Stimulated activated CD4-positive, alpha-beta T cell treated with anti-CD3 and anti-CD28 coated beads, Interleukin-15, amount 100 ng/mL, for 24 hours (primary cell): ENCODE data around the gene PRPF6.
"Not testable (repeated sequence)": the region's sequence is repeated elsewhere in the genome, so short reads cannot be mapped to it uniquely, and the experiment has no call there.

Experiments
- DNase-seq: peaks from one replicate; pipeline ENCODE4 v3.0.0-alpha.2; 2020

Gene PRPF6

DNA sequence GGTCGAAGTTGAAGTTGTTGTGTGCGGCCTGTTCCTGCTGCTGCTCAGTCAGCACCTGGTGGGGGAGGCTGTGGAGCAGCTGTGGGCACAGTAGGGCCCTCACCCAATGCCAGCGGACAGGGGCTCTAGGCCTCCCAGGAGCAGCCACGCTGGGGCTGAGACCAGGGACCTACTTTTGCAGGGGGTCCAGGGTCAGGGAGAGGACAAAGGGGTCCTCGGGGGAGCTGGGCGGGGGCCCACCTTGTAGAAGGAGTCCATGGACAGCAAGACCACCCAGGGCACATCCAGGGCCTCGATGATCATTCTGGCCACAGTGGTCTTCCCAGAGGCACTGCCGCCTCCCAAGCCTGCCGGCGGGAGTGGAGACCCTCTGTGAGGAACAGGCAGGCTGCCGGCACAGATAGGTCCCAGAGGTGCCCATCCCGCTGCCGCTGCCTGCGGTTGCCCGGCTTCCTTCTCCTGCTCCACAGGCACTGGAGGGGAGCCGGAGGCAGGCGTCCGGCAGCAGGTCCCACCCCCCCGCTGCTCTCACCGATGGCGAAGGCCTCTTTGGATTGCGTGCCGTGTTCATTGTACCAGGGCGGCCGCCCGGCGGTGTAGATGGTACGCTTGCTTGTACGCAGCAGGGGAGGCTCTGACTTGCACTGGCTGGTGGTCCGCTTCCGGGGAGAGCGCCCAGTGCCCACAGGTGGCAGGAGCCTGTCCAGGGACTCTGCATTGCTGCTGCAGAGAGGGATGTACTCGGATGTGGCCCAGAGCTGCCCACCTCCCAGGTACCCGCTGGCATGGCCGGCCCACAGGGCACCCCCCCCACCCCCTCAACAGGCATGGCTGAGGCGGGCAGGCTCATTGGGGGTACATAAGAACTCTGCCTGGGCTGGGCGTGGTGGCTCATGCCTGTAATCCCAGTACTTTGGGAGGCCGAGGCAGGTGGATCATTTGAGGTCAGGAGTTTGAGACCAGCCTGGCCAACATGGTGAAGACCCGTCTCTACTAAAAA, 34.7 kb upstream of the PRPF6 start:
- DNase-seq: no peak

GRCh38 chr20:63946986-63947637, 33.8 kb upstream of the PRPF6 start:
- no peak for DNase-seq

DNA sequence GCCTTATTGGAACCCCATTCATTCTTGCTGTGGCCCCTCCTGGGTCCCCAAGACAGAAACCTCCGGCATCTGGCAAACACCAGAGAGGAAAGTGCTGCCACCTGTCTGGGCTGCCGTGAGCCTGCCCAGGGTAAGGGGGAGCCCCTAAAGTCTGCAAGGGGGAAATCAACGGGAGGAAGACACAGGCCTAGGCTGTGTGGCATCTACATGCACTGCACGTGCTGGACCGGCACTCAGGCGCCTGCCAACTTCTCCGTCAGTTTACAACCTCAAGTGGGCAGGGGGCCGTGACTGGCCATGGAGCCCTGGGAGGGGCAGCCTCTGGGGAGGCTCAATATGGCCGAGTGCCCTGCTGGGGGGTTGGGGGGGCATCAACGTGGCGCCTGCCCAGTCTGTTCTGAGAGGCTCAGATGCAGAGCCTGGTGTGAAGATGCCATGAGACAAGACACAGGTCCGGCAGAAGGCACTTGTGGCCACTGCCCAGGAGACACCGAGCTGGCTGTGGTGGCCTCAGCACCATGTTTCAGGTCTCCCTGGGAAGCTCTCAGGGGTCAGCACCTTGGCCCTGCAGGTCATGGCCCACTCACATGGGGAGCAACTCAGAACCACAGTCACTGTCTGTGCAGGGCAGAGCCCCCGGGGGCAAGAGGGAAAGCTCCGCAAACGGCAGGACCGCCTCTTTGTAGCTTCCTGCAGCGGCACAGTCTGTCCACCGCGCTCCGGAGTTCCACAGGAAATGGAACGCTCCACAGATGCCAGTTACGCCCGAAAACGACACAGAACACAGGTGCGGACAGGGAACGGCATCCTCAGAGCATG, 33.1 kb upstream of the PRPF6 start:
- peak; percentile 49 for DNase-seq

DNA sequence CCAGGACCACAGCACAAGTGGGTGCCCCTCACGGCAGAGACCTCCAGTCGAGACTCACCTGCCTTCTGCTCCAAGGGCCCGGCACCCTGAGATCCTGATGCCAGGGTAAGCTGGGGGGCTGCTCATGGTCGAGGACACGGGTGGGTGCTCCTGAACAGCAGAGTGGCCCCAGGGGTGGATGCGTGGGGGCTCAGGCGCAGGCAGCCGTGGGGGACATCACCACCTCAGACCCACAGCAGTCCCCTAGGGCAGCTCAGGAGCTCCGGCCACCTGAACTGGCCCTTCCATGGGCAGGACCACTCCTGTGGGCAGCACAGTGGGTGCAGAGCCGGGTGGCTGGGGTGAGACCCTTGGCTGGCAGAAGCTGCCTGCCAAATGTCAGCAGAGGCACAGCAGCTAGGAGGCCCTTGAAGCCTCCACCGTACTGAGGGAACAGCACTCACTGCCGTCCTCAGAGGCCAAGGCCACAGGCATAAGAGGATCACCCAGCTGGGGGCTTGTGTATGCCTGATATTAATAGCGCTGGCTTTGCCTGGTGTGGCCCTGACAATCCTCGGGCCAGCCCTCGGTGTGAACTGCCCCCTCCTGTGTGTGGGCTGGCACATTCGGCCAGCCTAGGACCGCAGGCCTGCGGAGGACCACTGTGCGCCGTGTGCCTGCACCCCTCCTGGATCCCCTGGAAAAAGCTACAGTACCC, 30.1 kb upstream of the PRPF6 start:
- DNase-seq: no peak

DNA sequence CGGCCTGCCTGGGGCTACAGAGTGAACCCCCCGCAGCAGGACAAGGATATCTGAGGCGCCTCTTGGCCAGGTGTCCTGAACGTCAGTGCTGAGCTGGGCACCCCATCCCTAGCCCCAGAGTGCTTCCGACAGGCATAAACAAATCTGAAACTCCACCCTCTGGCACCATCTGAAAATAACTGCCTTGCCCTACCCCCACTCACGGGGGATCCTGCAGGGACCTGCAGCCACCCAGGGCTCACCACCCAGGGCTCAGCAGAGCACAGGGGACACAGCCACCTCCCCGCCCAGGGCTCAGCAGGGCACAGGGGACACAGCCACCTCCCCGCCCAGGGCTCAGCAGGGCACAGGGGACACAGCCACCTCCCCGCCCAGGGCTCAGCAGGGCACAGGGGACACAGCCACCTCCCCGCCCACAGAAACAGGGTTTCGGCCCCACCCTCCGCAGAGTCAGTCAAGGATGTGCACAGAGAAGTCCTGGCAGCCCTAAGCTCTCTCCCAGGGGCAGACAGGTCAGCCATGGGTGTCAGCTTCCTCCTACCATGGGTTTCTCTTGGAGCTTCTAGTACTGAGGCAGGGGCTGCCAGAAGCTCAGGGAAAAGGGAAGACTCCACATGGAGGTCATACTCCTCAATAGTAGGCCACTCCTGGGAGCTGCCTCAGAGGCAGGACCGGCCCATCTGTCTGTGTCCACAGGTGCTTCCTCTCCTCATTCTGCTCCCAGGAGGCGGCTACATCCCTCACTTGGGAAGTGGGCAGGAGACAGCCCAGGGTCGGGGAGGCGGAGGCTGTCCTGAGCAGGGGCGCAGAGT, 29.3 kb upstream of the PRPF6 start:
- DNase-seq: no peak

DNA sequence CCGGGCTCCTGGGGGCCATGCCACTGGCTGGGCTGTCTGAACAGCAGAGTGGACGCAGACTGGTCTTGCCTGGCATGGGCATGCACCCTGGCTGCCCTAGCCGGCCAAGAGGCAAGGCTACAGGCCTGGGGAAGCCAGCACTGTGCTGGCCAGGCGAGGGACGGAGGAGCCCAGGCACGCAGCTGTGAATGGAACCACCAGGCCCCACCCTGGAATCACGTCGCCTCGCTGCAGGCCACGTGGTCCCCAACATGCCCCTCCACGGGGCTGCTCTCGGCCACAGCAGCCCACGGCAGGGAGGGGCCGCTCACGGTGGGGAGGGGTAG, 28.8 kb upstream of the PRPF6 start:
- no peak for DNase-seq

DNA sequence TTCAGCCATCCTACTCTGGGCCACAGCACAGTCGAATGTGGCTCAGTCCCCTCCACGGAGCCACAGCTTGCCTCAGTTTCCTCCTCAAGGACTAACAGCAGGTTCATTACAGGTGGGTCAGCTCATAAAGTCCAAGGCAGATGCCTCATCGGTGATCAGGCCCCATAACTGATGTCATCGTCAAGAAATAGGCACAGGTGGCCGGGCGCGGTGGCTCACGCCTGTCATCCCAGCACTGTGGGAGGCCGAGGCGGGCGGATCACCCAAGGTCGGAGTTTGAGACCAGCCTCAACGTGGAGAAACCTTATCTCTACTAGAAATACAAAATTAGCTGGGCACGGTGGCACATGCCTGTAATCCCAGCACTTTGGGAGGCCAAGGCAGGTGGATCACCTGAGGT, 28.2 kb upstream of the PRPF6 start:
- DNase-seq: no peak

GRCh38 chr20:63953764-63954429, 27.0 kb upstream of the PRPF6 start:
- no peak for DNase-seq

- DNase-seq: peak; percentile 51
These were observed 25.6 kb upstream of the PRPF6 start for GRCh38 chr20:63955281-63955826.

DNA sequence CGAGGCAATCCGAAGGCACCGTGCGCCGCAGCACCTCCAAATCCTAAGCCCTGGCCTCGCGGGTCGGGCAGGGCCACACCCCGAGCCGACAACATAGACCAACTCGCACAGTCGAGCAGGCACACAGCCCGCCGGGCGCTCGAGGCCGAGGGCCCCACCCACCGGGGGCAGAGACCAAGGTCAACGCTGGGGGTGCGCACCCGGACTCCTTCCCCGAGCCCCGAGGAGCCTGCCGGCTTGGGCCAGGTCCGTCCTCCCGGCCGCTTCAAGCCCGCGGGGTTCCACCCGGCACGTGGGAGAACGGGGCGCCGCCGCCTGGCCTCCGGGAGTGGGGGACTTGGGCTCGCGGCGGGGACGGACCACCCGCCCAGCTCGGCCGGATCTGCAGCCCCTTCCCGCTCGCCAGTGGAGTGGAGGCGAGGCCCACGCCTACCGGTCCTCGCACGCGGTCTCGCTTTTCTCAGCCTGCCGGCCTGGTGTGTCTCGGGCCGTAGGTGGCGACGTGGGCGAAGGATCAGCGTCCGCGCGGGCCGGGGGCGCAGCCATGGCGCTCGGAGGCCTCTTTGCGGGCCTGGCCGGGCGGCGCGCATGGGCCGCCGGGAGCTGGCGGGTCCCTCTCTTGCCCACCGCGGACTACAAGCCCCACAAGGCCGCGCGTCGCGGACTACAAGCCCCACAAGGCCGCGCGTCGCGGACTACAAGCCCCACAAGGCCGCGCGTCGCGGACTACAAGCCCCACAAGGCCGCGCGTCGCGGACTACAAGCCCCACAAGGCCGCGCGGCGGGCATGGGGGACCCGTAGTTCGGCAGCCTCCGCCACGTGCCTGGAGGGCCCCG, 24.9 kb upstream of the PRPF6 start, which contains the start of gene UCKL1:
UCKL1 (minus strand) TSS at position 590 of the 837 bp plus-strand sequence; CDS start at position 546, 44 bp downstream.
- peak; percentile 92 for DNase-seq

DNA sequence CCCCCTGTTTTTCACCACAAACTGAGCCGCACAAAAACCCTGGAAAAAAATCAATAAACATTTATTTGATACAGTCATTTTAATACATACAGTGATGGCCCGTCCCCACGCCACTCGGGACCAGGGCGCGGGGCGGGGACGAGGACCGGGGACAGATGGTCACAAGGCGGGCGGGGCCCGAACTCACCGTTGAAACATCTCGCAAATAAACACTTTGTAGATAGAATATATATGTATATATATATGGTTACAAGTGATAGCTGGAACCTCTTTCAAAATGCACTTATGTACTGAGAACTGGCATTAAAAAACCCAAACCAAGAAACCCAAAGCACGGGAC, 24.3 kb upstream of the PRPF6 start:
- DNase-seq: no peak

DNA sequence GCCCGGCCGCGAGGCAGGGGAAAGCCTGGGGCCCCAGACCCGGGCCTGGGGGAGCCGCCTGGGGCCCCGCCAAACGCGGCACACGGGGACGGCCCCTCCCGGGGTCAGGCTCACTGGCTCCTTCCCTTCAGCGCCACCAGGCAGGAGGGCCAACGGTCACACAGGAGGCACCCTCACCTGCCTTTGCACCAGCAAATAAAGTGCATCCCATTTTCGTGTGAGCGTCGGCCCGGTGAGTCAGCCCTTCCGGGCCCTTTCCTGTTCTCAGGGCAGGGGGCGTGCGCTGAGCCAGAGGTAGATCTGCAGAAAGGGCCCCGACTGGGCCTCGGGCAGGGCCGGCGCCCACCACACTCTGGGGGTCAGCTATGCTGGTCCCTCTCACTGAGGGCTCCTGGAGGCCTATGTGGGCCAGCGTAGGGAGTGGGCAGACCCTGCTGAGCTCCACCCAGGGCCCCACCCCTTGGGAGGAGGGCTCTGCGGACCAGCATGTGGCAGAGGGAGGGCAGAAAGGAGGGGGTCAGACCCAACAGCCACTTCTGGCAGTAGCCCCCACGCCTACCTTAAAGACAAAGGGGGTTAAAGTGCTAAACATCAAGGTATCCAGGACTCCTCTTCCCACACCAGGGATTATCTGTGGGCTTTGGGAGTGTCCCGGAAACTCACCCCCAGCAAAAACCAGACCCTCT, 23.8 kb upstream of the PRPF6 start:
- peak; percentile 83 for DNase-seq

DNA sequence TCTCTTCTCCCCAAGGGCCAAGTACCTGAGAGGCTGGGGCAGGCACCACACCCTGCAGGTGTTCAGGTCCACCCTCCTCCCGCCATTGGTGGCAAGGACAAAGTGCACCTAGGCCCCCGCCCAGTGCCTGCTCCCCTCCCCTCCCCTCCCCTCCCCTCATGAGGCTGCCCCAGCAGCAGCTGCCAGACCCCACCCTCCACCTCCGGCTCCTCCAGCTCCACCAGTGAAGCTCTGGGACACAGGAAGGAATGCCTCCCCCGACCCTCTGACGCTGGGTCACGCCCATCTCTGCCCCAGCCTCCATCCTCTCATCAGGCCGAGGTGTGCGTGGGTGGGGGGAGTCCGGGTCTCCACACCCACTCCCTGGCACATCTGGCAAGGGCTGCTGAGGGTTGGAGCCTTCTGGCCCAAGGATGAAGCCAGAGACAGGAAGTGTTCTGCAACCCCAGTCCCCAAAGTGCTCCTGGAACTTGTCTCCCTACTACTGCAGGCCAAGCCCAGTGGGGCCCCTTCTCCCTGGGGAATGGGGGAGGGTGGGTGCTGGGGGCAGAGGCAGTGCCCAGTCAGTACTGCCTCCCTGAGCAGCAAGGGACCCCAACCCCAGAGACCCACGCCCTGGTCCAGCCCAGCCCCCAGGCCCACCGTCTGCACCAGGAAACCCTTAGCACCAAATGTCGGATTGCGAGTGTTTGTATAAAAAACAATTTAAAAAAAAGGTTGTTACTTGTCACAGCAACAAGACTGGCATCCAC, 23.1 kb upstream of the PRPF6 start:
- DNase-seq: peak; percentile 72

DNA sequence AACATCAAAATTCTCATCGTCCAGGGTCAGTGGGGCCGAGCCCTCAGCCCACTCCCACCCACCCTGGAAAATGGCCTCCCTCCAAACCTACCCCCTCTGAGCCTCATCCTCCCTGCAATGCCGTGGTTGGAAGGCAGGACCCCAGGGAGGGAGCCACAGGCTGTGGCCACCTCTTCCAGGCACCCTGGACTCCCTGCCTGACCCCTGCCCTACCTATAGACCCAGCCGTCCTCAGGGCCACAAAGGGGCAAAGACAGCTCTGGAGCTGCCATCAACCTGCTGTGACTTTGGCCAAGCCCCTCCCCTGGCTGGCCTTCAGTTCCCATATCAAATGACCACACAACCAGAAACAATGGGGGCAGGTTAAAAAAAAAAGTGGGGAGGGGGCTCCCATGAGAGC, 22.5 kb upstream of the PRPF6 start:
- DNase-seq: no peak

GRCh38 chr20:63958964-63959698, 21.8 kb upstream of the PRPF6 start:
- DNase-seq: no peak

- no peak for DNase-seq
These were observed 21.2 kb upstream of the PRPF6 start for GRCh38 chr20:63959699-63960075.

DNA sequence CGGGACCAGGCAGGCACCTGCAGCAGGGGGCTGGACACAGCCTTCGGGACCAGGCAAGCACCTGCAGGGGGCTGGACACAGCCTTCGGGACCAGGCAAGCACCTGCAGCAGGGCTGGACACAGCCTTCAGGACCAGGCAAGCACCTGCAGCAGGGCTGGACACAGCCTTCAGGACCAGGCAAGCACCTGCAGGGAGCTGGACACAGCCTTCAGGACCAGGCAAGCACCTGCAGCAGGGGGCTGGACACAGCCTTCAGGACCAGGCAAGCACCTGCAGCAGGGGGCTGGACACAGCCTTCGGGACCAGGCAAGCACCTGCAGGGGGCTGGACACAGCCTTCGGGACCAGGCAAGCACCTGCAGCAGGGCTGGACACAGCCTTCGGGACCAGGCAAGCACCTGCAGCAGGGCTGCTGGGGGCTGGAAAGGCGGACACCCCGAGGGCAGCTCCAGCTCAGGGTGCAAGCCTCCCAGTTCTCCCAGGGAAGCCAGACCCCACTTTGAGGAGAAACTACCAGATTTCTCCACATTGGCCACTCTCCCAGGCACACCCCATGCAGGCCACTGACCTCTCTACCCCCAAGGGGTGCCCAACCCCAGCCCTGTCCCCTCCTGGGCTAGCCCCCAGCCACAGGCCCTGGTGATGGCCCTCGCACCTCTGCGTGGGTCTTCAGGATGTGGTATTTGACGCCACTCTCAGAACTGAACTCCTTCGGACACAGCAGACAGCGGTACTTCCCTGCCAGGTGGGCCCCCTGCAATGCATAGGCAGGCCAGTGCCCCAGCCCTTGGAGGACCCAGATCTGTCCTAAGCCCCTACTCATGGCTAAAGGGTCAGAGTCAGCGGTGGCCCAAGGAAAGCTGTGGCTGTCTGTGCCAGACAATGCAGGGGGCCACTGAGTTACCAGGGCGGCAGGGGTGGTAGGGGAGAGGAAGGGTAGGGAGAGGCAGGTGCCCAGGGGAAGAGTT, 20.0 kb upstream of the PRPF6 start:
- not testable (repeated sequence) for DNase-seq
